Smooth muscle cell (in vitro differentiated cells): ENCODE measurements around the gene ZSCAN25. TPM values are rescaled to one million over a fixed set of nuclear protein-coding genes. Genes with fewer than 3 reads are reported as not detected.
"Not testable (repeated sequence)": the region's sequence is repeated elsewhere in the genome, so short reads cannot be mapped to it uniquely, and the experiment has no call there.

Source experiments
- DNase-seq: peaks from one replicate; lab custom pipeline; 2025; ENCODE audit not compliant: unreplicated experiment; lab: John Stamatoyannopoulos, UW
- H2AFZ ChIP-seq: fragments of 200-600 bp; sonication (generic); 2 replicates; pipeline ENCODE4 v1.6.0; 2016; ENCODE audit warnings: antibody characterized with exemption, low read depth, mild to moderate bottlenecking
- H3F3A ChIP-seq: fragments of 200-600 bp; sonication (generic); 2 replicates; pipeline ENCODE4 v1.6.0; 2017; ENCODE audit warnings: antibody characterized with exemption, low read depth
- H3K27ac ChIP-seq: fragments of 200-600 bp; sonication (generic); 2 replicates; pipeline ENCODE4 v1.5.1; 2016; ENCODE audit warnings: low read depth, mild to moderate bottlenecking
- H3K27me3 ChIP-seq: fragments of 200-600 bp; sonication (generic); 2 replicates; pipeline ENCODE4 v1.6.1; 2016; ENCODE audit warnings: low read depth, mild to moderate bottlenecking
- H3K36me3 ChIP-seq: fragments of 200-600 bp; sonication (generic); 2 replicates; pipeline ENCODE4 v1.5.1; 2016; ENCODE audit warnings: low read depth
- H3K4me1 ChIP-seq: fragments of 200-600 bp; sonication (generic); 2 replicates; pipeline ENCODE4 v1.5.1; 2016; ENCODE audit warnings: low read depth
- H3K4me2 ChIP-seq: fragments of 200-600 bp; sonication (generic); 2 replicates; pipeline ENCODE4 v1.6.0; 2016; ENCODE audit warnings: mild to moderate bottlenecking
- H3K4me3 ChIP-seq: fragments of 200-600 bp; sonication (generic); 2 replicates; pipeline ENCODE4 v1.5.1; 2016; ENCODE audit warnings: mild to moderate bottlenecking
- H3K79me2 ChIP-seq: fragments of 200-600 bp; sonication (generic); 2 replicates; pipeline ENCODE4 v1.6.0; 2016; ENCODE audit warnings: low read depth, mild to moderate bottlenecking
- H3K9ac ChIP-seq: fragments of 200-600 bp; sonication (generic); 2 replicates; pipeline ENCODE4 v1.6.0; 2016; ENCODE audit warnings: low read depth
- H3K9me3 ChIP-seq: fragments of 200-600 bp; sonication (generic); replicated peaks from 2 replicates; pipeline ENCODE4 v1.5.1; 2016; ENCODE audit warnings: low read depth
- H4K20me1 ChIP-seq: fragments of 200-600 bp; sonication (generic); 2 replicates; pipeline ENCODE4 v1.6.0; 2016; ENCODE audit warnings: low read depth
- CTCF ChIP-seq: fragments of 200-600 bp; sonication (generic); IDR thresholded peaks from 2 replicates; pipeline ENCODE4 v1.5.1; 2017; ENCODE audit warnings: borderline replicate concordance, mild to moderate bottlenecking, antibody characterized with exemption; ENCODE audit not compliant: insufficient read depth, poor library complexity, severe bottlenecking
- WGBS: methylation state at CpG from one replicate; pipeline ENCODE4 v1.1.7; 2016; ENCODE audit warnings: low lambda C conversion rate; 5-methylcytosine and 5-hydroxymethylcytosine counted together
- polyA plus RNA-seq: library from polyadenylated mRNA; unstranded; fragments of >200 nt; fragmentation: Nextera tagmentation; extraction: Ambion mirVana; gene quantifications from 2 replicates; pipeline ENCODE4 v1.2.1, GENCODE V29; 2016
- total RNA-seq: library from RNA; depleted of rRNA; stranded (reverse); fragments of >200 nt; gene quantifications from 2 replicates; pipeline ENCODE4 v1.2.3, GENCODE V29; 2014

Gene ZSCAN25
- total and polyA plus RNA-seq, 2 experiments from 2014 or later: 6.2 to 8.0 TPM

GRCh38 chr7:99648843-99649242, 32.1 kb downstream of the ZSCAN25 start:
- H3K27me3 ChIP-seq: no peaks in the 10 kb centered on the region
- no peak overlapping the region for H3K4me2 ChIP-seq
- no peak overlapping the region for H3K9ac ChIP-seq
- no peak for TF ChIP-seq CTCF
- H4K20me1 ChIP-seq: no peaks in the 10 kb centered on the region
- no peak for DNase-seq
- H3K36me3 ChIP-seq: no peaks in the 10 kb centered on the region
- H3K79me2 ChIP-seq: no peaks in the 10 kb centered on the region
- 91% methylated on average over 2 of the region's 2 CpGs for WGBS
- no peaks in the 10 kb centered on the region for H3F3A ChIP-seq
- H3K4me1 ChIP-seq: no peaks in the 10 kb centered on the region
- H3K4me3 ChIP-seq: no peak overlapping the region
- H3K27ac ChIP-seq: no peak overlapping the region
- H3K9me3 ChIP-seq: no peaks in the 10 kb centered on the region
- H2AFZ ChIP-seq: no peak overlapping the region

GRCh38 chr7:99651290-99651689, 34.5 kb downstream of the ZSCAN25 start:
- Histone ChIP-seq H2AFZ (no peak overlapping the region), H3K27me3 (no peaks in the 10 kb centered on the region), H3K79me2 (no peaks in the 10 kb centered on the region), H3K4me3 (no peak overlapping the region), H3K36me3 (no peaks in the 10 kb centered on the region), H3K27ac (no peak overlapping the region), H3K4me1 (no peaks in the 10 kb centered on the region), H4K20me1 (no peaks in the 10 kb centered on the region), H3K9ac (no peak overlapping the region), H3F3A (no peaks in the 10 kb centered on the region), H3K9me3 (no peaks in the 10 kb centered on the region), H3K4me2 (no peak overlapping the region)
- 100% methylated on average over 2 of the region's 2 CpGs for WGBS
- no peak for TF ChIP-seq CTCF
- no peak for DNase-seq

- Histone ChIP-seq H2AFZ (no peak overlapping the region), H3K4me2 (no peak overlapping the region), H3K36me3 (no peaks in the 10 kb centered on the region), H3K4me3 (no peak overlapping the region), H3K79me2 (no peaks in the 10 kb centered on the region), H3K9me3 (no peaks in the 10 kb centered on the region), H3K27me3 (no peaks in the 10 kb centered on the region), H3K27ac (no peak overlapping the region), H3K9ac (no peak overlapping the region), H4K20me1 (no peaks in the 10 kb centered on the region), H3F3A (no peaks in the 10 kb centered on the region), H3K4me1 (no peaks in the 10 kb centered on the region)
- WGBS: 100% methylated on average over 2 of the region's 2 CpGs
- no peak for TF ChIP-seq CTCF
- DNase-seq: no peak
These were observed 35.9 kb downstream of the ZSCAN25 start for GRCh38 chr7:99652671-99653070.

- H3K4me3 ChIP-seq, H2AFZ ChIP-seq, H3K27me3 ChIP-seq, H3K9ac ChIP-seq, H3K79me2 ChIP-seq, H3K4me2 ChIP-seq, H3F3A ChIP-seq, H4K20me1 ChIP-seq, H3K9me3 ChIP-seq, H3K27ac ChIP-seq, H3K4me1 ChIP-seq, H3K36me3 ChIP-seq, DNase-seq: not testable (repeated sequence)
- WGBS: 96% methylated on average over 4 of the region's 4 CpGs
These were observed 36.5 kb downstream of the ZSCAN25 start for GRCh38 chr7:99653269-99653668.
